ENCODE results near the gene GINM1.

DNA sequence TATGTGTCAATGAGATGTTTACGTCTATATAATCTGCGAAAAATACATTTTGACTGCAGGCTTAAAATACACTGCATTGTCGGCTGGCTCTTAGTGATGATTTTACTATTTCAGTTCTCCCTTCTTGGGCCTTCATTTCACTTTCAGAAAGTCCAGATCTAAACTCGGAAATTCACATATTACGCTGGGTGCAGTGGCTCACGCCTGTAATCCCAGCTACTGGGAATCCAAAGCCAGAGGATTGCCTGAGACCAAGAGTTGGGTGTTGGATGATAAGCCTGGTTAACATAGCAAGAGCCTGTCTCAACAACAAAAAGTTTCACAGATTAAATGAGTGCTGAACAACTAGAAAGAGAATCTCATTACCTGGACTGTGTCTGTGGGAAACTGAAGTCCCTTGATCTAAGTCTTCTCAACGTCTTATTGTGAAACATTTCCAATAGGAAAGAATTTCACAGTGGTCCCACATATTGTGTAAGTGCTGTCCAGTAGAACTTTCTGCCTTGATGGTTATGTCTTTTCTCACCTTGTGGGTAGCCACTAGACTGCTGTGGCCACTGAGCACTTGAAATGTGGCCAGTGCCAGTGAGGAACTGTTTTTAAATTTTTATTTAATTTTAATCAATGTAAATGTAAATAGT is 1.9 kb downstream of the GINM1 start:
- TF ChIP-seq, protein P1, sequence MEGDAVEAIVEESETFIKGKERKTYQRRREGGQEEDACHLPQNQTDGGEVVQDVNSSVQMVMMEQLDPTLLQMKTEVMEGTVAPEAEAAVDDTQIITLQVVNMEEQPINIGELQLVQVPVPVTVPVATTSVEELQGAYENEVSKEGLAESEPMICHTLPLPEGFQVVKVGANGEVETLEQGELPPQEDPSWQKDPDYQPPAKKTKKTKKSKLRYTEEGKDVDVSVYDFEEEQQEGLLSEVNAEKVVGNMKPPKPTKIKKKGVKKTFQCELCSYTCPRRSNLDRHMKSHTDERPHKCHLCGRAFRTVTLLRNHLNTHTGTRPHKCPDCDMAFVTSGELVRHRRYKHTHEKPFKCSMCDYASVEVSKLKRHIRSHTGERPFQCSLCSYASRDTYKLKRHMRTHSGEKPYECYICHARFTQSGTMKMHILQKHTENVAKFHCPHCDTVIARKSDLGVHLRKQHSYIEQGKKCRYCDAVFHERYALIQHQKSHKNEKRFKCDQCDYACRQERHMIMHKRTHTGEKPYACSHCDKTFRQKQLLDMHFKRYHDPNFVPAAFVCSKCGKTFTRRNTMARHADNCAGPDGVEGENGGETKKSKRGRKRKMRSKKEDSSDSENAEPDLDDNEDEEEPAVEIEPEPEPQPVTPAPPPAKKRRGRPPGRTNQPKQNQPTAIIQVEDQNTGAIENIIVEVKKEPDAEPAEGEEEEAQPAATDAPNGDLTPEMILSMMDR (IDR thresholded peaks at IDR 0.05): no peak
- TF ChIP-seq POLR2A (IDR thresholded peaks at IDR 0.05): no peak

Measured in testis (tissue), 2 donors.